Measurements from ENCODE around the gene KCTD15.

The KCTD15 gene

DNA sequence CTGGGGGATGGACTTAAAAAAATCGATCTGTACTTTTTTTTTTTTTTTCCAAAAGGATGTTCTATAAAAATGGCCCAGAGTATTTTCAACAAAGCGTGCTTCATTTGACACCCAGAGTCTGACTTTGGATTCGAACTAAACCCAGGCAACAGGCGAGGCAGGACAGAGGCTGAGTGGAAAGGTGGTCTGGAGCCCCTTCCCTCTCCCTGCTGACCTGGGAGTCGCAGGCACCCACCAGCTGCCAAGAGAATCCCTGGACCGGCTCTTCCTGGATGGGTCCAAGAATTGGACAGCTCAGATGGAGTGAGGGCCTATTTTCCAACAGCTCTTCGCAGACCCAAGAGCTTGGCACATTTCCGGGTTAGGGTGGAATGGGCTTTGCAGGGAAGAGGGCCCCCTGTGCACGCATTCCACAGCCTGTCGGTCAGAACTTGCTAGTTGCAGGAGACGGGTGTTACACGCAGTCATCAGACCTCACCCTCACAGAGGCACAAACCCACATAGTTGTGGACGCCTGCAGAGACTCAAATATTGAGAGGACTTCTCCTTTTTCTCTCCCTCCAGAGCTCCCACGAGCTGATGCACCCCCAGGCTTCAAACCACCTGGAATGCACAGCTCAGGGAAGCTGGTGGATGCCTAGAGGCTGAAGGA, 15.2 kb downstream of the KCTD15 start:
- Histone ChIP-seq H4K20me1 (ENCODE audit: insufficient read depth, low read length) (no peaks in the 10 kb centered on the region), H3K9me3 (ENCODE audit: low read length) (no peaks in the 10 kb centered on the region), H2AFZ (ENCODE audit: low read length) (no peak overlapping the region), H3K79me2 (ENCODE audit: insufficient read depth, low read length) (no peaks in the 10 kb centered on the region), H3K27me3 (ENCODE audit: insufficient read depth, low read length) (no peaks in the 10 kb centered on the region), H3K4me2 (ENCODE audit: low read length) (no peak overlapping the region), H3F3A (ENCODE audit: insufficient read depth, low read length) (no peaks in the 10 kb centered on the region), H3K4me3 (ENCODE audit: low read depth, low read length, poor library complexity, severe bottlenecking) (no peak overlapping the region), H3K9me2 (ENCODE audit: low read depth, low read length) (no peaks in the 10 kb centered on the region), H3K27ac (ENCODE audit: low read depth, low read length, poor library complexity, severe bottlenecking) (no peak overlapping the region), H3K36me3 (ENCODE audit: insufficient read depth, low read length) (no peaks in the 10 kb centered on the region), H3K4me1 (ENCODE audit: insufficient read depth, low read length, severe bottlenecking) (no peaks in the 10 kb centered on the region), H3K9ac (ENCODE audit: low read length) (no peak overlapping the region)
- TF ChIP-seq, protein P1, sequence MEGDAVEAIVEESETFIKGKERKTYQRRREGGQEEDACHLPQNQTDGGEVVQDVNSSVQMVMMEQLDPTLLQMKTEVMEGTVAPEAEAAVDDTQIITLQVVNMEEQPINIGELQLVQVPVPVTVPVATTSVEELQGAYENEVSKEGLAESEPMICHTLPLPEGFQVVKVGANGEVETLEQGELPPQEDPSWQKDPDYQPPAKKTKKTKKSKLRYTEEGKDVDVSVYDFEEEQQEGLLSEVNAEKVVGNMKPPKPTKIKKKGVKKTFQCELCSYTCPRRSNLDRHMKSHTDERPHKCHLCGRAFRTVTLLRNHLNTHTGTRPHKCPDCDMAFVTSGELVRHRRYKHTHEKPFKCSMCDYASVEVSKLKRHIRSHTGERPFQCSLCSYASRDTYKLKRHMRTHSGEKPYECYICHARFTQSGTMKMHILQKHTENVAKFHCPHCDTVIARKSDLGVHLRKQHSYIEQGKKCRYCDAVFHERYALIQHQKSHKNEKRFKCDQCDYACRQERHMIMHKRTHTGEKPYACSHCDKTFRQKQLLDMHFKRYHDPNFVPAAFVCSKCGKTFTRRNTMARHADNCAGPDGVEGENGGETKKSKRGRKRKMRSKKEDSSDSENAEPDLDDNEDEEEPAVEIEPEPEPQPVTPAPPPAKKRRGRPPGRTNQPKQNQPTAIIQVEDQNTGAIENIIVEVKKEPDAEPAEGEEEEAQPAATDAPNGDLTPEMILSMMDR (IDR thresholded peaks at IDR 0.05; ENCODE audit: low read length), result no peak
- TF ChIP-seq EZH2 (IDR thresholded peaks at IDR 0.05; ENCODE audit: borderline replicate concordance, low read length), result no peak

DNA sequence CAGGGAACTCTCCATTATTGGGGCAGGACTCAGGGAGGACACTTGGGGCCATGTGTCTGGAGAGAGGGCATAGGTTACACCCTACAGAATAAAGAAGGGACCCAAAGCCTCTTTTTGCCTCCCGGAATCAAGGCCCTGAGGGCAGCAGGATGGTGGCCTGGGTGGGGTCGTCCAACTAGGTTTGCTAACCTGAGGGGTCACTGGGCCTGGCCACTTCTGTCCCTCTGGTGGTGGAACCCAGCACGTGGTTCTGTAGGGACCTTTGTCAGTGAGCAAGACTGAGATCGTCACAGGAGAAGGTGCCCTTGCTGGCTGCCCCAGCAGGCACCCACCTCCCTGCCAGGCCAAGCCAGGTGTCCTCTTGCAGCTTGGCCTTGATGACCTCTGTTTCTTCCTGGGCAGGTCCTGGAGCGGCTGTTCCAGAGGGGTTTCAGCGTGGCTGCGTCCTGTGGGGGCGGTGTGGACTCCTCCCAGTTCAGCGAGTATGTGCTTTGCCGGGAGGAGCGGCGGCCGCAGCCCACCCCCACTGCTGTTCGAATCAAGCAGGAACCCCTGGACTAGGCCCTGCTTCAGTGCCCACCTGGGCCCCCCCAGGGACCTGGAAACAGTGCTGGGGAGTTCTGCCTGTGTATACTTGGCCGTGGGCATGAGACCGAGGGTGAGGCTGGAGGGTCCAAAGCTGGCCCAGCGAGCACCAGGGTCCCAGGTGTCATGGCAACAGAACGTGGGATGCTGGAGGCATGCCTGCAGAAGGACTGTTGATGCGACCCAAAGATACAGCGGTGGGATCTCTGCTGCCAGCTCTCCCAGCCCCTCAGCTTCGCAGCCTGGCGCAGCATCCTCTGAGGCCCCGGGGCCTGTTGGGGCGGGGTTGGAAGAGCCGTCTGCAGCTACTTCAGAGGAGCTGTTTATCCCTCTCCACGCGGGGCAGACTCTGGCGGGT, 16.0 kb downstream of the KCTD15 start:
- Histone ChIP-seq H3K9me3 (ENCODE audit: low read length) (no peaks in the 10 kb centered on the region), H3K9ac (ENCODE audit: low read length) (no peak overlapping the region), H3K4me1 (ENCODE audit: insufficient read depth, low read length, severe bottlenecking) (no peaks in the 10 kb centered on the region), H3F3A (ENCODE audit: insufficient read depth, low read length) (no peaks in the 10 kb centered on the region), H3K9me2 (ENCODE audit: low read depth, low read length) (no peaks in the 10 kb centered on the region), H2AFZ (ENCODE audit: low read length) (no peak overlapping the region), H3K27ac (ENCODE audit: low read depth, low read length, poor library complexity, severe bottlenecking) (no peak overlapping the region), H3K27me3 (ENCODE audit: insufficient read depth, low read length) (no peaks in the 10 kb centered on the region), H3K4me3 (ENCODE audit: low read depth, low read length, poor library complexity, severe bottlenecking) (no peak overlapping the region), H3K36me3 (ENCODE audit: insufficient read depth, low read length) (no peaks in the 10 kb centered on the region), H4K20me1 (ENCODE audit: insufficient read depth, low read length) (no peaks in the 10 kb centered on the region), H3K4me2 (ENCODE audit: low read length) (no peak overlapping the region), H3K79me2 (ENCODE audit: insufficient read depth, low read length) (no peaks in the 10 kb centered on the region)
- TF ChIP-seq, protein P1 (IDR thresholded peaks at IDR 0.05; ENCODE audit: low read length), result no peak
- no peak for TF ChIP-seq EZH2 (IDR thresholded peaks at IDR 0.05; ENCODE audit: borderline replicate concordance, low read length)

DNA sequence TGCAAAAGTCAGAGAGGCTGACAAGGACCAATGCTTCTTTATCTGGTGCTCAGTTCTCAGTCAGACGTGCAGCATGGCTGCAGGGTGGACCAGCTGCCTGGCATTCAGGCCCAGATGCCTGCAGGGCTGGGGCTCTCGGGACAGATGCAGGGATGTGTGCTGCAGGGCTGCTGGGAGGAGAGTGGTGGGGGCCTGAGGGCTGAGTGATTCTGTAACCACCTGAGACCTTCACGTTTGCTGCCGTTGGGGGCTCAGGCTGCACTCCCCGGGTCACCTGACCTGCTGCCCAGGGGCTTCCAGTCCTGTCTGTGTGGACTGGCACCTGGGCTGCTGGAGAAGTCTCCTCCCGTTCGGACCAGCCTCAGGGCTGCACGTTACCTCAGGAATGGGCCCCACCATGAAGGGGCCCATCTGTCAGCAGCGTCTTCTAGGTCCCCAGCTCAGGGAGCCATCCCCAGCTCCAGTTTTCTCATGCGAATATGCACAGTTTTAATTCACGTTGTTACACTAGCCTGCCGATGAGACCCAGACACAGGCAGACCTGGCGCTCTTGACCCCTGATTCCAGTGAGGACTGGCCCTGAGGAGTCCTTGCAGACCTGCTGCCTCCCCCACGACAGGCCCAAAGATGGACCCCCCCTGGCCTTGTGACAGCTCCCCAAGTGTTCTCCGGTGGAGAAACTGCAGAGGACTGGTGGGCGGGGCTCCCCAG, 16.9 kb downstream of the KCTD15 start:
- Histone ChIP-seq H3K4me2 (ENCODE audit: low read length) (no peak overlapping the region), H3K27ac (ENCODE audit: low read depth, low read length, poor library complexity, severe bottlenecking) (no peak overlapping the region), H3F3A (ENCODE audit: insufficient read depth, low read length) (no peaks in the 10 kb centered on the region), H3K4me3 (ENCODE audit: low read depth, low read length, poor library complexity, severe bottlenecking) (no peak overlapping the region), H3K9me3 (ENCODE audit: low read length) (no peaks in the 10 kb centered on the region), H3K9ac (ENCODE audit: low read length) (no peak overlapping the region), H3K9me2 (ENCODE audit: low read depth, low read length) (no peaks in the 10 kb centered on the region), H2AFZ (ENCODE audit: low read length) (no peak overlapping the region), H3K27me3 (ENCODE audit: insufficient read depth, low read length) (no peaks in the 10 kb centered on the region), H4K20me1 (ENCODE audit: insufficient read depth, low read length) (no peaks in the 10 kb centered on the region), H3K79me2 (ENCODE audit: insufficient read depth, low read length) (no peaks in the 10 kb centered on the region), H3K36me3 (ENCODE audit: insufficient read depth, low read length) (no peaks in the 10 kb centered on the region), H3K4me1 (ENCODE audit: insufficient read depth, low read length, severe bottlenecking) (no peaks in the 10 kb centered on the region)
- TF ChIP-seq, protein P1 (IDR thresholded peaks at IDR 0.05; ENCODE audit: low read length), result no peak
- no peak for TF ChIP-seq EZH2 (IDR thresholded peaks at IDR 0.05; ENCODE audit: borderline replicate concordance, low read length)
